Left lung (tissue), 10 donors: Measurements from ENCODE around the gene DOK5. TPM values are rescaled to one million over a fixed set of nuclear protein-coding genes. Genes with fewer than 3 reads are reported as not detected.

Source experiments
- ATAC-seq: fragments of 200-7000 bp; cut with Tn5 transposase; one replicate; pipeline ENCODE4 v1.9.1; 2020; ENCODE audit warnings: moderate library complexity
- DNase-seq, 4 donors: peaks; one replicate each; pipeline ENCODE4 v3.0.0-alpha.2; 2013 to 2020
- H3K27ac ChIP-seq, 2 donors: fragments of 200-600 bp; sonication (generic) in 1 of 2; one replicate each; pipeline versions ENCODE4 v1.5.0 to v1.8.0; 2020 to 2021
- H3K27me3 ChIP-seq, 2 donors: fragments of 200-600 bp; sonication (generic) in 1 of 2; one replicate each; pipeline versions ENCODE4 v1.5.0 to v1.8.0; 2020 to 2021
- H3K36me3 ChIP-seq, 2 donors: fragments of 200-600 bp; sonication (generic) in 1 of 2; one replicate each; pipeline versions ENCODE4 v1.5.0 to v1.8.0; 2020 to 2021
- H3K4me1 ChIP-seq, 2 donors: fragments of 200-600 bp; one replicate each; pipeline ENCODE4 v1.8.0; 2021
- H3K4me3 ChIP-seq, 2 donors: fragments of 200-600 bp; sonication (generic) in 1 of 2; one replicate each; pipeline versions ENCODE4 v1.5.0 to v1.8.0; 2020 to 2021; ENCODE audit warnings: mild to moderate bottlenecking in 1 of 2
- H3K9me3 ChIP-seq, 2 donors: fragments of 200-600 bp; sonication (generic) in 1 of 2; one replicate each; pipeline versions ENCODE4 v1.5.0 to v1.8.0; 2020 to 2021
- intact Hi-C, 2 donors: fragments of 100-400 bp; cut with DNase I; formaldehyde crosslinking; loops; one replicate each; pipeline versions ENCODE4 v1.11.2 to v1.14.2; 2022
- polyA plus RNA-seq, 6 donors: library from polyadenylated mRNA; unstranded; fragments of 120-200 nt; gene quantifications; one replicate each; pipeline ENCODE4 v1.2.1, GENCODE V29; 2013; ENCODE audit not compliant: insufficient read length in 6 of 6
- total RNA-seq, 2 donors: library from RNA; stranded (reverse); fragmentation: NEBNext Ultra II Directional; extraction: Animal tissue kit (Norgen Biotek cat#: 25700); gene quantifications; one replicate each; pipeline ENCODE4 v1.2.1, GENCODE V29; 2021
- TF ChIP-seq, protein P1 (sequence below), 2 donors: fragments of 200-600 bp; sonication (generic) in 1 of 2; IDR thresholded peaks; one replicate each; pipeline versions ENCODE4 v1.5.0 to v1.8.0; 2021; ENCODE audit warnings: antibody characterized with exemption in 2 of 2
- donor health status: DM: no; HTN: yes; CAD: no.
- donor health status: DM: no; HTN: no; CAD: no.

Gene DOK5
- total and polyA plus RNA-seq, 8 donors, result 0.92 to 3.6 (median 2.4) TPM

DNA sequence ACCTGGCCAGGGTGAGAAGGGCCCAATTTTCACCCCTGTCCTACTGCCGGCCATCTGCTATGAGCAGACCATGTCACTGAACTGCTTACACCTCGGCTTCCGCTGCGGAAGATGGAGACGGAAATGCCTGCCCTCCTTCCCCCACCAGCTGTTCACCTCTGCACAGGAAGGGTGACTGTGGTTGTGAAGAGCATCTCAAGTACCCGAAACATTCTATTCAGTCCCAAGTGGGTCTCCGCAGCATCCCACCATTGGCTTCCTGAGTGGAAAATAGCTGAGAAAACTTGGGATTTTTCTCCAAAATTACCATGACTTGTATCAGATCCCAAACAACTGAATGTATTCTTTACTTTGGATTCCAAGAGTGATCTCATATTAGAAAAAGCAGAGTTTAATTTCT is 16.1 kb downstream of the DOK5 start:
- Histone ChIP-seq H3K27me3 (no peaks in the 10 kb centered on the region), H3K27ac (no peak overlapping the region), H3K36me3 (no peaks in the 10 kb centered on the region), H3K4me3 (no peak overlapping the region), H3K9me3 (no peaks in the 10 kb centered on the region), H3K4me1 (no peaks in the 10 kb centered on the region)
- intact Hi-C loops, result no loop called here
- TF ChIP-seq, protein P1, sequence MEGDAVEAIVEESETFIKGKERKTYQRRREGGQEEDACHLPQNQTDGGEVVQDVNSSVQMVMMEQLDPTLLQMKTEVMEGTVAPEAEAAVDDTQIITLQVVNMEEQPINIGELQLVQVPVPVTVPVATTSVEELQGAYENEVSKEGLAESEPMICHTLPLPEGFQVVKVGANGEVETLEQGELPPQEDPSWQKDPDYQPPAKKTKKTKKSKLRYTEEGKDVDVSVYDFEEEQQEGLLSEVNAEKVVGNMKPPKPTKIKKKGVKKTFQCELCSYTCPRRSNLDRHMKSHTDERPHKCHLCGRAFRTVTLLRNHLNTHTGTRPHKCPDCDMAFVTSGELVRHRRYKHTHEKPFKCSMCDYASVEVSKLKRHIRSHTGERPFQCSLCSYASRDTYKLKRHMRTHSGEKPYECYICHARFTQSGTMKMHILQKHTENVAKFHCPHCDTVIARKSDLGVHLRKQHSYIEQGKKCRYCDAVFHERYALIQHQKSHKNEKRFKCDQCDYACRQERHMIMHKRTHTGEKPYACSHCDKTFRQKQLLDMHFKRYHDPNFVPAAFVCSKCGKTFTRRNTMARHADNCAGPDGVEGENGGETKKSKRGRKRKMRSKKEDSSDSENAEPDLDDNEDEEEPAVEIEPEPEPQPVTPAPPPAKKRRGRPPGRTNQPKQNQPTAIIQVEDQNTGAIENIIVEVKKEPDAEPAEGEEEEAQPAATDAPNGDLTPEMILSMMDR (IDR thresholded peaks at IDR 0.05), result no peak
- no peak for ATAC-seq
- no peak for DNase-seq

DNA sequence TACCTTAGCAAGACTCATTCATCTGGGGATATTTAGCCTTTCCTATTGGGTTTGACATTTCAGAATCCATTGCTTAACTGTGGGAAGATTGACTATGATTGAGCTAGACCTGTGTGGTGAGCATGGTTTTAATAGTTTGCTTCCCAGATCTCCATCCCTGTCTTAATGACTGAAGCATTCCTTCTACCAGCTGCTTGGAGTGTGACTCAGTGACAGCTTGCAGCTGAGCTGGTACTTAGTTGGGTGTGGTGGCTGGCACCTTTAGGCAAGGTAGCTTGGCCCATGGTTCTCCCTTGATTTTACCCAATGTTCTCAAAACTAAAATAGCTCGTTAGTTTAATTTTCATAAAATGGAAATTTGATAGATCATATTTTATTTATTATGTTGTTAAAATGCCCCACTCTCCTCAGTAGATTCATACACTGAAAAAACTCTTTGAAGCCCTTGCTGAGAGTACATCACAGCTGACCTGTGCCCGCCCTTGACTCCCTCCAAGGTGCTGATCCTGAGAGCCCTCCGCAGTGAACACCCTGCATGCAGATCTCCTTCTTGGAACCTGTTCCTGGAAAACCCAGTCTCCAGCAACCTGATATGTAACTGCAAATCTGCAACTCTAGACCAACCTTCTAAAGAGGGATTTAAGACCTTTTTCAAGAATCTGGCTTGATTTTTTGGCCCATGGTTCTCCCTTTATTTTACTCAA is 19.1 kb downstream of the DOK5 start:
- no peak overlapping the region for H3K4me3 ChIP-seq
- ATAC-seq (no peak), DNase-seq (no peak)
- H3K9me3 ChIP-seq, result no peaks in the 10 kb centered on the region
- H3K4me1 ChIP-seq, result peaks cover 0 to 2% of the 10 kb centered on the region in 2 donors
- H3K36me3 ChIP-seq, result no peaks in the 10 kb centered on the region
- TF ChIP-seq, protein P1 (IDR thresholded peaks at IDR 0.05), result no peak
- no peak overlapping the region for H3K27ac ChIP-seq
- no peaks in the 10 kb centered on the region for H3K27me3 ChIP-seq
- intact Hi-C loops, result no loop called here

DNA sequence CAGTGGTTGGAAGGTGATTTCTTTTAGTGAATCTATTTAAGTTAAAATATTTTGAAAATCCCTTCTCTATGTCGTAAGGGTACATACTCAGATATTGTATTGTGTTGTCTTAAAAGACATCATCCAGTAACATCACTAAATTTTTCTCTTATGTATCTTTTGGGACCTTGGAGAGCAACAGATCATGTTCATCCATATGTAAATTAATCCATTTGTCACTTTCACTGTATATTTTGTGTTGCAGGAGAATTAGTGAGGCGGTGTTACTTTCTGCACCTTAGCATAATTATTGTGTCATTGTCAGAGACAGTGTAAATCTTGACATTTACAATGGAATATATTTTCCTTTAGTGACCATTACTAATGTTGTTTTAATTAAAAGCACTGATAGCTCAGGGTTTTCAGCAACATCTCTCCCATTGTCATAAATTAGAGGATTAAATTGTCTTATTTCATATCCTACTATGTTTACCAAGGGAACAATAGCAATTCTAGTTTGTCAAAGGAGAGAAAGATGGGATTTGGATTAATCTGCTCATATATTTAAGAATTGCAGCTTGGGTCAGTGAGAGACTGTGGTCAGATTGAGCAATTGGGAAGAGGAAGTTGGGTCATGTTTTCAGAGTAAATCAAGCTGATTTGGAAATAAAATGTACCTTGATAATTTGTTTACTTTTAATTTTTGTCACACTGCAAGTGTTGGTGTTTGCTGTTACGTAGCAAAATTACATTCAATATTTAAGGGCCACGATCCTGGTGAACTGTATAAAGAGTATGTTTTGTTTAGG is 22.7 kb downstream of the DOK5 start:
- H3K4me1 ChIP-seq, result peaks cover 0 to 2% of the 10 kb centered on the region in 2 donors
- TF ChIP-seq, protein P1 (IDR thresholded peaks at IDR 0.05), result no peak
- no peaks in the 10 kb centered on the region for H3K36me3 ChIP-seq
- H3K9me3 ChIP-seq, result no peaks in the 10 kb centered on the region
- no peaks in the 10 kb centered on the region for H3K27me3 ChIP-seq
- intact Hi-C loops, result no loop called here
- no peak overlapping the region for H3K4me3 ChIP-seq
- DNase-seq, result no peak
- ATAC-seq, result no peak
- no peak overlapping the region for H3K27ac ChIP-seq

DNA sequence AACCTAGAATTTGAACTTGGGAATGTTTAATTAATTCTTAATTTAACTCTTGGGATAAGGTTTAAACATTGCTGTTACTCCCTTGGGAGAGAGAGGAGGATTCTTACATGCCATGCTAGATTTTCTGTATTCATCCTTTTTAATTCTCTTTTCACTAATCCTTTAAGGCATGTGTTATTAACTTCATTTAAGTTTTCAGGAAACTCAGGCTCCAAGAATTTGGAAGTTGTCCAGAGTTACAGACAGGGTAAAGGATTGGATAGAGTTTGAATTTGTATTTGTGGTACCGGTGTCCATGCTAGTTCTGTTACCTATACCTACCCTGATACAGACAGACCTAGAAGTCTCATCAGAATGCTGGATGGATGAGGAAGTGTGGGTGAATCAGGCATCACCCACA is 23.7 kb downstream of the DOK5 start:
- intact Hi-C loops, result no loop called here
- TF ChIP-seq, protein P1 (IDR thresholded peaks at IDR 0.05), result no peak
- peaks cover 0 to 2% of the 10 kb centered on the region in 2 donors for H3K4me1 ChIP-seq

DNA sequence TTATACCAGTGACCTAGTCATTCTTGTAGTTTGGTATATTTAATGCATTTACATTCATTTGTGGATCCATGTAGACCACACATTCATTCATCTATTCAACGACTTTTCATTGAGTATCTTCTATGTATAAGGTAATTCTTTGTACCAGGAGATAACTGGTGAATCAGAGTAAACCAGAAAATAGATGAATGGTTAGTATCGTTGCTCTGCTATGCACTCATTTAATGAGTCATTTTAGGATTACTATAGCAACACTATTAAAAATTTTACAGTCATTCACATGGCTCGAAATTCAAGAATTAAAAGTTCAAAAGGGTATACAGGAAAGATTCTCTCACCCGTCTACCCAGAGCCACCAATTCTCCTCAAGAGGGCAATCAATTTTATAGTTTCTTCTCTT is 26.8 kb downstream of the DOK5 start:
- ATAC-seq, result no peak
- no peaks in the 10 kb centered on the region for H3K27me3 ChIP-seq
- H3K9me3 ChIP-seq, result no peaks in the 10 kb centered on the region
- intact Hi-C loops, result no loop called here
- no peak for DNase-seq
- peaks cover 0 to 2% of the 10 kb centered on the region in 2 donors for H3K4me1 ChIP-seq
- H3K27ac ChIP-seq, result no peak overlapping the region
- no peaks in the 10 kb centered on the region for H3K36me3 ChIP-seq
- TF ChIP-seq, protein P1 (IDR thresholded peaks at IDR 0.05), result no peak
- H3K4me3 ChIP-seq, result no peak overlapping the region

More for the DNA sequence above, 23.7 kb downstream of the DOK5 start:
- Histone ChIP-seq H3K27me3 (no peaks in the 10 kb centered on the region), H3K4me3 (no peak overlapping the region), H3K27ac (no peak overlapping the region), H3K9me3 (no peaks in the 10 kb centered on the region), H3K36me3 (no peaks in the 10 kb centered on the region)
- ATAC-seq, result no peak
- DNase-seq, result no peak
